ENCODE results near the gene SYT1.
"Not testable (repeated sequence)": the region's sequence is repeated elsewhere in the genome, so short reads cannot be mapped to it uniquely, and the experiment has no call there.

The SYT1 gene

GRCh38 chr12:79020106-79020505 lies 155.5 kb downstream of the SYT1 start:
- TF ChIP-seq ZFX (IDR thresholded peaks at IDR 0.05; ENCODE audit: borderline replicate concordance): no peak
- no peak overlapping the region for H3K27ac ChIP-seq

- no peak overlapping the region for H3K27ac ChIP-seq
These were observed 156.4 kb downstream of the SYT1 start for GRCh38 chr12:79021021-79021420.

GRCh38 chr12:79023261-79023660 lies 158.7 kb downstream of the SYT1 start:
- TF ChIP-seq CTCF (IDR thresholded peaks at IDR 0.05) (no peak), ZFX (IDR thresholded peaks at IDR 0.05; ENCODE audit: borderline replicate concordance) (no peak)
- H3K27ac ChIP-seq: no peak overlapping the region

More at GRCh38 chr12:79021021-79021420, 156.4 kb downstream of the SYT1 start:
- TF ChIP-seq CTCF (IDR thresholded peaks at IDR 0.05): no peak
- TF ChIP-seq ZFX (IDR thresholded peaks at IDR 0.05; ENCODE audit: borderline replicate concordance): no peak

GRCh38 chr12:79023784-79024183 lies 159.2 kb downstream of the SYT1 start:
- TF ChIP-seq ZFX (IDR thresholded peaks at IDR 0.05; ENCODE audit: borderline replicate concordance) (no peak), CTCF (IDR thresholded peaks at IDR 0.05) (no peak)
- H3K27ac ChIP-seq: no peak overlapping the region

- TF ChIP-seq CTCF (IDR thresholded peaks at IDR 0.05): no peak
- no peak for TF ChIP-seq ZFX (IDR thresholded peaks at IDR 0.05; ENCODE audit: borderline replicate concordance)
- no peak overlapping the region for H3K27ac ChIP-seq
These were observed 169.2 kb downstream of the SYT1 start for GRCh38 chr12:79033788-79034187.

GRCh38 chr12:79044748-79045147 lies 180.2 kb downstream of the SYT1 start:
- H3K27ac ChIP-seq: not testable (repeated sequence)

GRCh38 chr12:79045149-79045703 lies 180.7 kb downstream of the SYT1 start:
- not testable (repeated sequence) for H3K27ac ChIP-seq

GRCh38 chr12:79046021-79046420 lies 181.4 kb downstream of the SYT1 start:
- no peak overlapping the region for H3K27ac ChIP-seq
- no peak for TF ChIP-seq CTCF (IDR thresholded peaks at IDR 0.05)
- no peak for TF ChIP-seq ZFX (IDR thresholded peaks at IDR 0.05; ENCODE audit: borderline replicate concordance)

GRCh38 chr12:79048962-79049361 lies 184.4 kb downstream of the SYT1 start:
- no peak overlapping the region for H3K27ac ChIP-seq
- TF ChIP-seq ZFX (IDR thresholded peaks at IDR 0.05; ENCODE audit: borderline replicate concordance) (no peak), CTCF (IDR thresholded peaks at IDR 0.05) (no peak)

All from 22Rv1 (cell line).